GM23338 (cell line): ENCODE results near the gene ZFR2. TPM values are rescaled to one million over a fixed set of nuclear protein-coding genes. Genes with fewer than 3 reads are reported as not detected.

Source experiments
- ATAC-seq: fragments of 200-7000 bp; cut with Tn5 transposase; 3 replicates; pipeline ENCODE4 v1.9.1; 2020
- DNase-seq: peaks from one replicate; pipeline ENCODE4 v3.0.0-alpha.2; 2015; ENCODE audit warnings: low spot score
- H2AFZ ChIP-seq: fragments of 200-600 bp; sonication (generic); 2 replicates; pipeline ENCODE4 v1.8.0; 2016; ENCODE audit warnings: antibody characterized with exemption, mild to moderate bottlenecking, moderate library complexity
- H3F3A ChIP-seq: fragments of 200-600 bp; sonication (generic); replicated peaks from 2 replicates; pipeline ENCODE4 v1.8.0; 2017; ENCODE audit warnings: antibody characterized with exemption, mixed run types, low read depth
- H3K27ac ChIP-seq: fragments of 200-600 bp; sonication (generic); 2 replicates; pipeline ENCODE4 v1.6.1; 2016; ENCODE audit warnings: low read depth
- H3K27me3 ChIP-seq: fragments of 200-600 bp; sonication (generic); 2 replicates; pipeline ENCODE4 v1.8.0; 2016; ENCODE audit warnings: mild to moderate bottlenecking, mixed run types, moderate library complexity; ENCODE audit not compliant: insufficient read depth
- H3K36me3 ChIP-seq: fragments of 200-600 bp; sonication (generic); 2 replicates; pipeline ENCODE4 v1.8.0; 2016; ENCODE audit warnings: mild to moderate bottlenecking; ENCODE audit not compliant: insufficient read depth
- H3K4me1 ChIP-seq: fragments of 200-600 bp; sonication (generic); 2 replicates; pipeline ENCODE4 v1.8.0; 2016; ENCODE audit warnings: mild to moderate bottlenecking, moderate library complexity; ENCODE audit not compliant: insufficient read depth
- H3K4me2 ChIP-seq: fragments of 200-600 bp; sonication (generic); 2 replicates; pipeline ENCODE4 v1.7.1; 2017; ENCODE audit warnings: mixed run types
- H3K4me3 ChIP-seq: fragments of 200-600 bp; sonication (generic); 2 replicates; pipeline ENCODE4 v1.6.1; 2016; ENCODE audit warnings: mixed run types
- H3K79me2 ChIP-seq: fragments of 200-600 bp; sonication (generic); replicated peaks from 2 replicates; pipeline ENCODE4 v1.8.0; 2017; ENCODE audit warnings: mild to moderate bottlenecking; ENCODE audit not compliant: insufficient read depth
- H3K9me2 ChIP-seq: fragments of 200-600 bp; sonication (generic); 2 replicates; pipeline ENCODE4 v1.8.0; 2017; ENCODE audit not compliant: insufficient read depth
- H4K20me1 ChIP-seq: fragments of 200-600 bp; sonication (generic); replicated peaks from 2 replicates; pipeline ENCODE4 v1.8.0; 2017; ENCODE audit warnings: mild to moderate bottlenecking; ENCODE audit not compliant: insufficient read depth
- H3K27ac Mint-ChIP-seq: 2 replicates; pipeline ENCODE4 v1.8.0; 2020; ENCODE audit warnings: inconsistent platforms, mild to moderate bottlenecking, moderate library complexity, mixed read lengths
- H3K27me3 Mint-ChIP-seq: 3 replicates; pipeline ENCODE4 v1.8.0; 2022; ENCODE audit warnings: low read depth, mild to moderate bottlenecking, moderate library complexity, mixed read lengths, inconsistent platforms; ENCODE audit not compliant: insufficient read depth, poor library complexity
- H3K36me3 Mint-ChIP-seq: 3 replicates; pipeline ENCODE4 v1.8.0; 2021; ENCODE audit warnings: low read depth, mild to moderate bottlenecking, inconsistent platforms, moderate library complexity, mixed read lengths
- H3K4me1 Mint-ChIP-seq: 3 replicates; pipeline ENCODE4 v1.8.0; 2020; ENCODE audit warnings: mild to moderate bottlenecking, inconsistent platforms, mixed read lengths
- H3K4me3 Mint-ChIP-seq: 3 replicates; pipeline ENCODE4 v1.8.0; 2021; ENCODE audit warnings: moderate library complexity, mild to moderate bottlenecking, inconsistent platforms, mixed read lengths
- H3K9me3 Mint-ChIP-seq: 3 replicates; pipeline ENCODE4 v1.8.0; 2020; ENCODE audit warnings: moderate library complexity, mild to moderate bottlenecking, inconsistent platforms, mixed read lengths
- EZH2 ChIP-seq: fragments of 200-600 bp; sonication (generic); IDR thresholded peaks from one replicate; pipeline ENCODE4 v1.8.0; 2017; ENCODE audit warnings: antibody characterized with exemption, mild to moderate bottlenecking, low read depth; ENCODE audit not compliant: unreplicated experiment
- ZNF331 ChIP-seq: fragments of 250-450 bp; sonication (Bioruptor Pico); IDR thresholded peaks from 2 replicates; pipeline ENCODE4 v1.5.0; 2020; ENCODE audit warnings: low read depth, mild to moderate bottlenecking, moderate library complexity
- polyA plus RNA-seq: library from polyadenylated mRNA; unstranded; fragments of >200 nt; fragmentation: Nextera tagmentation; extraction: Ambion mirVana; gene quantifications from 2 replicates; pipeline ENCODE4 v1.2.1, GENCODE V29; 2016
- total RNA-seq: library from RNA; depleted of rRNA; stranded (reverse); fragments of >200 nt; shearing (Covaris generic); gene quantifications from 2 replicates; pipeline ENCODE4 v1.2.3, GENCODE V29; 2014
- TF ChIP-seq, protein P1 (sequence below), 2 experiments: fragments of 200-600 bp in 1 of 2; sonication (generic) in 1 of 2; conservative IDR thresholded peaks; 2 replicates each; pipeline versions ENCODE4 v1.5.1 to v1.6.1; 2016 to 2017; ENCODE audit warnings: antibody characterized with exemption in 2 of 2, low read depth in 2 of 2, mild to moderate bottlenecking in 2 of 2, moderate library complexity in 1 of 2
- TF ChIP-seq, protein P2 (sequence below): fragments of 250-450 bp; sonication (Bioruptor Pico); IDR thresholded peaks from 2 replicates; pipeline ENCODE4 v1.5.0; 2020; ENCODE audit warnings: mild to moderate bottlenecking, moderate library complexity

ZFR2 gene
- total and polyA plus RNA-seq, 2 experiments from 2014 or later = 15.8 to 31.3 TPM

DNA sequence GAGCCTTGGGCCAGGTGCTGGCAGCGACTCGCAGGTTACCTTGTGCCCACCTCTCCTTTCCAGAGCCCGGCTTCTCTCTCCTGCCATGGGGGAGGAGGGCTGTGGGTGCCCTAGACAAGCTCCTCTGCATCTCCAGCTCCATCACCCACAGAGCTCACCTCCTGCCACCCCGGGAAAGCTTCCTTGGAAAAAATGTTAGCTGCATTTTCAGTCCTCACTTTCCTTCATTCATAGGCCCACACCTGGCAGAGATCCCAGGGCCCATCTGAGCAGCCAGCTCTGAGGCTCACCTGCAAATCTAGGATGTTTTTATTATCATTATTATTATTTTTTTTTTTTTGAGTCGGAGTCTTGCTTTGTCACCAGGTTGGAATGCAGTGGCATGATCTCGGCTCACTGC, 36.8 kb downstream of the ZFR2 start:
- H3K9me3 Mint-ChIP-seq = peaks cover 5% of the 10 kb centered on the region; the same call in 1 of the 3 replicates
- TF ChIP-seq EZH2 = no peak
- TF ChIP-seq, protein P1, sequence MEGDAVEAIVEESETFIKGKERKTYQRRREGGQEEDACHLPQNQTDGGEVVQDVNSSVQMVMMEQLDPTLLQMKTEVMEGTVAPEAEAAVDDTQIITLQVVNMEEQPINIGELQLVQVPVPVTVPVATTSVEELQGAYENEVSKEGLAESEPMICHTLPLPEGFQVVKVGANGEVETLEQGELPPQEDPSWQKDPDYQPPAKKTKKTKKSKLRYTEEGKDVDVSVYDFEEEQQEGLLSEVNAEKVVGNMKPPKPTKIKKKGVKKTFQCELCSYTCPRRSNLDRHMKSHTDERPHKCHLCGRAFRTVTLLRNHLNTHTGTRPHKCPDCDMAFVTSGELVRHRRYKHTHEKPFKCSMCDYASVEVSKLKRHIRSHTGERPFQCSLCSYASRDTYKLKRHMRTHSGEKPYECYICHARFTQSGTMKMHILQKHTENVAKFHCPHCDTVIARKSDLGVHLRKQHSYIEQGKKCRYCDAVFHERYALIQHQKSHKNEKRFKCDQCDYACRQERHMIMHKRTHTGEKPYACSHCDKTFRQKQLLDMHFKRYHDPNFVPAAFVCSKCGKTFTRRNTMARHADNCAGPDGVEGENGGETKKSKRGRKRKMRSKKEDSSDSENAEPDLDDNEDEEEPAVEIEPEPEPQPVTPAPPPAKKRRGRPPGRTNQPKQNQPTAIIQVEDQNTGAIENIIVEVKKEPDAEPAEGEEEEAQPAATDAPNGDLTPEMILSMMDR (conservative IDR thresholded peaks at IDR 0.05; ENCODE audit: low read depth in 2 of 2) = no peak
- Histone ChIP-seq H3K4me3 (no peak overlapping the region), H2AFZ (no peak overlapping the region), H3K9me2 (no peaks in the 10 kb centered on the region), H3K27ac (no peak overlapping the region), H3K4me2 (no peak overlapping the region), H3K4me1 (no peaks in the 10 kb centered on the region), H4K20me1 (no peaks in the 10 kb centered on the region), H3K79me2 (no peaks in the 10 kb centered on the region), H3F3A (no peaks in the 10 kb centered on the region), H3K36me3 (no peaks in the 10 kb centered on the region), H3K27me3 (no peaks in the 10 kb centered on the region)
- H3K36me3 Mint-ChIP-seq = no peaks in the 10 kb centered on the region
- DNase-seq = no peak
- H3K4me1 Mint-ChIP-seq = no peaks in the 10 kb centered on the region
- no peak for ATAC-seq
- peaks cover 2% of the 10 kb centered on the region for H3K27me3 Mint-ChIP-seq
- H3K4me3 Mint-ChIP-seq = no peak overlapping the region
- H3K27ac Mint-ChIP-seq = no peak overlapping the region

DNA sequence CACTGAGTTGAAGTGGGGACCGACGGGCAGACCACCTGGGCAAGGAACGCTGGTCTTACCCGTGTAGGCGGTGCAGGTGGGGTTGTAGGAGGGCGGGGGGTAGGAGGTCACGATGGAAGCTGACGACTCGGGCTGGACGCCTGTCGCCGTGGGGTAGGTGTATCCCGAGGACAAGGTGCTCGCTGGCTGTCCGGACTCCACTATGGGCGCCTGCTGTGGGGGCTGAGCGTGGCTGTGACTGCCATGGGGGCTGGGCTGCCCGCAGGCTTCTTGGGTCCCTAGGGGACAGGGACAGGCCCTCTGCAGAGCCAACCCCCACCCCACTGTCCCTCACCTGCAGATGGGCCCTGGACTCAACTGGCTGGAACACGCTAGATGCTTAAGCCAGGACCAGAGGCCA, 37.2 kb downstream of the ZFR2 start:
- Histone ChIP-seq H3K27ac (no peak overlapping the region), H3F3A (no peaks in the 10 kb centered on the region), H3K4me2 (no peak overlapping the region), H3K36me3 (no peaks in the 10 kb centered on the region), H3K4me3 (no peak overlapping the region), H3K4me1 (no peaks in the 10 kb centered on the region), H2AFZ (no peak overlapping the region), H3K9me2 (no peaks in the 10 kb centered on the region), H4K20me1 (no peaks in the 10 kb centered on the region), H3K79me2 (no peaks in the 10 kb centered on the region), H3K27me3 (no peaks in the 10 kb centered on the region)
- Mint-ChIP-seq H3K9me3 (peaks cover 1% of the 10 kb centered on the region; the same call in 1 of the 3 replicates), H3K27me3 (peaks cover 2% of the 10 kb centered on the region), H3K4me1 (no peaks in the 10 kb centered on the region), H3K36me3 (no peaks in the 10 kb centered on the region), H3K27ac (no peak overlapping the region), H3K4me3 (no peak overlapping the region)
- ATAC-seq (no peak), DNase-seq (no peak)
- no peak for TF ChIP-seq ZNF331
- TF ChIP-seq, protein P2, sequence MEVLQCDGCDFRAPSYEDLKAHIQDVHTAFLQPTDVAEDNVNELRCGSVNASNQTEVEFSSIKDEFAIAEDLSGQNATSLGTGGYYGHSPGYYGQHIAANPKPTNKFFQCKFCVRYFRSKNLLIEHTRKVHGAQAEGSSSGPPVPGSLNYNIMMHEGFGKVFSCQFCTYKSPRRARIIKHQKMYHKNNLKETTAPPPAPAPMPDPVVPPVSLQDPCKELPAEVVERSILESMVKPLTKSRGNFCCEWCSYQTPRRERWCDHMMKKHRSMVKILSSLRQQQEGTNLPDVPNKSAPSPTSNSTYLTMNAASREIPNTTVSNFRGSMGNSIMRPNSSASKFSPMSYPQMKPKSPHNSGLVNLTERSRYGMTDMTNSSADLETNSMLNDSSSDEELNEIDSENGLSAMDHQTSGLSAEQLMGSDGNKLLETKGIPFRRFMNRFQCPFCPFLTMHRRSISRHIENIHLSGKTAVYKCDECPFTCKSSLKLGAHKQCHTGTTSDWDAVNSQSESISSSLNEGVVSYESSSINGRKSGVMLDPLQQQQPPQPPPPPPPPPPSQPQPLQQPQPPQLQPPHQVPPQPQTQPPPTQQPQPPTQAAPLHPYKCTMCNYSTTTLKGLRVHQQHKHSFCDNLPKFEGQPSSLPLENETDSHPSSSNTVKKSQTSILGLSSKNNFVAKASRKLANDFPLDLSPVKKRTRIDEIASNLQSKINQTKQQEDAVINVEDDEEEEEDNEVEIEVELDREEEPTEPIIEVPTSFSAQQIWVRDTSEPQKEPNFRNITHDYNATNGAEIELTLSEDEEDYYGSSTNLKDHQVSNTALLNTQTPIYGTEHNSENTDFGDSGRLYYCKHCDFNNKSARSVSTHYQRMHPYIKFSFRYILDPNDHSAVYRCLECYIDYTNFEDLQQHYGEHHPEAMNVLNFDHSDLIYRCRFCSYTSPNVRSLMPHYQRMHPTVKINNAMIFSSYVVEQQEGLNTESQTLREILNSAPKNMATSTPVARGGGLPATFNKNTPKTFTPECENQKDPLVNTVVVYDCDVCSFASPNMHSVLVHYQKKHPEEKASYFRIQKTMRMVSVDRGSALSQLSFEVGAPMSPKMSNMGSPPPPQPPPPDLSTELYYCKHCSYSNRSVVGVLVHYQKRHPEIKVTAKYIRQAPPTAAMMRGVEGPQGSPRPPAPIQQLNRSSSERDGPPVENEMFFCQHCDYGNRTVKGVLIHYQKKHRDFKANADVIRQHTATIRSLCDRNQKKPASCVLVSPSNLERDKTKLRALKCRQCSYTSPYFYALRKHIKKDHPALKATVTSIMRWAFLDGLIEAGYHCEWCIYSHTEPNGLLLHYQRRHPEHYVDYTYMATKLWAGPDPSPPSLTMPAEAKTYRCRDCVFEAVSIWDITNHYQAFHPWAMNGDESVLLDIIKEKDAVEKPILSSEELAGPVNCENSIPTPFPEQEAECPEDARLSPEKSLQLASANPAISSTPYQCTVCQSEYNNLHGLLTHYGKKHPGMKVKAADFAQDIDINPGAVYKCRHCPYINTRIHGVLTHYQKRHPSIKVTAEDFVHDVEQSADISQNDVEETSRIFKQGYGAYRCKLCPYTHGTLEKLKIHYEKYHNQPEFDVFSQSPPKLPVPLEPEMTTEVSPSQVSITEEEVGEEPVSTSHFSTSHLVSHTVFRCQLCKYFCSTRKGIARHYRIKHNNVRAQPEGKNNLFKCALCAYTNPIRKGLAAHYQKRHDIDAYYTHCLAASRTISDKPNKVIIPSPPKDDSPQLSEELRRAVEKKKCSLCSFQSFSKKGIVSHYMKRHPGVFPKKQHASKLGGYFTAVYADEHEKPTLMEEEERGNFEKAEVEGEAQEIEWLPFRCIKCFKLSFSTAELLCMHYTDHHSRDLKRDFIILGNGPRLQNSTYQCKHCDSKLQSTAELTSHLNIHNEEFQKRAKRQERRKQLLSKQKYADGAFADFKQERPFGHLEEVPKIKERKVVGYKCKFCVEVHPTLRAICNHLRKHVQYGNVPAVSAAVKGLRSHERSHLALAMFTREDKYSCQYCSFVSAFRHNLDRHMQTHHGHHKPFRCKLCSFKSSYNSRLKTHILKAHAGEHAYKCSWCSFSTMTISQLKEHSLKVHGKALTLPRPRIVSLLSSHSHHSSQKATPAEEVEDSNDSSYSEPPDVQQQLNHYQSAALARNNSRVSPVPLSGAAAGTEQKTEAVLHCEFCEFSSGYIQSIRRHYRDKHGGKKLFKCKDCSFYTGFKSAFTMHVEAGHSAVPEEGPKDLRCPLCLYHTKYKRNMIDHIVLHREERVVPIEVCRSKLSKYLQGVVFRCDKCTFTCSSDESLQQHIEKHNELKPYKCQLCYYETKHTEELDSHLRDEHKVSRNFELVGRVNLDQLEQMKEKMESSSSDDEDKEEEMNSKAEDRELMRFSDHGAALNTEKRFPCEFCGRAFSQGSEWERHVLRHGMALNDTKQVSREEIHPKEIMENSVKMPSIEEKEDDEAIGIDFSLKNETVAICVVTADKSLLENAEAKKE (CRISPR knock-in tag) = no peak
- TF ChIP-seq, protein P1 (conservative IDR thresholded peaks at IDR 0.05; ENCODE audit: low read depth in 2 of 2) = no peak
